Hepatic stellate cell (primary cell): ENCODE measurements around the gene RRP7A.
A peak's percentile ranks its signal among the peaks of the same experiment; 100 is the strongest.
"Not testable (repeated sequence)": the region's sequence is repeated elsewhere in the genome, so short reads cannot be mapped to it uniquely, and the experiment has no call there.

Experiments
- DNase-seq: peaks from one replicate; pipeline ENCODE4 v3.0.0; 2011; ENCODE audit warnings: low spot score

The RRP7A gene

GRCh38 chr22:42535082-42535731 lies 15.6 kb upstream of the RRP7A start:
- not testable (repeated sequence) for DNase-seq

GRCh38 chr22:42533638-42533977 lies 14.0 kb upstream of the RRP7A start:
- DNase-seq = no peak

- DNase-seq = not testable (repeated sequence)
Observed at GRCh38 chr22:42531401-42532084, 11.9 kb upstream of the RRP7A start.

- not testable (repeated sequence) for DNase-seq
Observed at GRCh38 chr22:42529435-42529834, 9.8 kb upstream of the RRP7A start.

GRCh38 chr22:42528591-42529307 lies 9.2 kb upstream of the RRP7A start:
- DNase-seq = no peak

GRCh38 chr22:42522546-42522945 lies 3.0 kb upstream of the RRP7A start:
- DNase-seq = no peak

GRCh38 chr22:42521228-42521546 lies 1.6 kb upstream of the RRP7A start:
- no peak for DNase-seq

- DNase-seq = not testable (repeated sequence)
Observed at GRCh38 chr22:42518638-42519524, 715 bp downstream of the RRP7A start.

- DNase-seq = not testable (repeated sequence)
Observed at GRCh38 chr22:42517103-42517502, 2.5 kb downstream of the RRP7A start.

GRCh38 chr22:42515896-42516295 lies 3.7 kb downstream of the RRP7A start:
- DNase-seq = no peak

GRCh38 chr22:42515304-42515703 lies 4.3 kb downstream of the RRP7A start:
- not testable (repeated sequence) for DNase-seq

GRCh38 chr22:42514331-42514730 lies 5.3 kb downstream of the RRP7A start:
- not testable (repeated sequence) for DNase-seq

- not testable (repeated sequence) for DNase-seq
Observed at GRCh38 chr22:42512273-42512990, 7.2 kb downstream of the RRP7A start.

- DNase-seq = no peak
Observed at GRCh38 chr22:42511401-42511891, 8.2 kb downstream of the RRP7A start.

GRCh38 chr22:42509548-42509947 lies 10.0 kb downstream of the RRP7A start:
- DNase-seq = no peak

GRCh38 chr22:42508975-42509364 lies 10.6 kb downstream of the RRP7A start:
- not testable (repeated sequence) for DNase-seq

- not testable (repeated sequence) for DNase-seq
Observed at GRCh38 chr22:42508327-42508974, 11.1 kb downstream of the RRP7A start.

- DNase-seq = no peak
Observed at GRCh38 chr22:42500836-42501179, 18.8 kb downstream of the RRP7A start.

GRCh38 chr22:42500161-42500835 lies 19.3 kb downstream of the RRP7A start:
- DNase-seq = peak; percentile 80

- not testable (repeated sequence) for DNase-seq
Observed at GRCh38 chr22:42499773-42500160, 19.8 kb downstream of the RRP7A start.
